NCI-H748 (cell line): ENCODE results near the gene RUNX2.

ENCODE experiments used
- DNase-seq: peaks from one replicate; lab custom pipeline; 2025; ENCODE audit not compliant: unreplicated experiment; lab: John Stamatoyannopoulos, UW

RUNX2 gene

DNA sequence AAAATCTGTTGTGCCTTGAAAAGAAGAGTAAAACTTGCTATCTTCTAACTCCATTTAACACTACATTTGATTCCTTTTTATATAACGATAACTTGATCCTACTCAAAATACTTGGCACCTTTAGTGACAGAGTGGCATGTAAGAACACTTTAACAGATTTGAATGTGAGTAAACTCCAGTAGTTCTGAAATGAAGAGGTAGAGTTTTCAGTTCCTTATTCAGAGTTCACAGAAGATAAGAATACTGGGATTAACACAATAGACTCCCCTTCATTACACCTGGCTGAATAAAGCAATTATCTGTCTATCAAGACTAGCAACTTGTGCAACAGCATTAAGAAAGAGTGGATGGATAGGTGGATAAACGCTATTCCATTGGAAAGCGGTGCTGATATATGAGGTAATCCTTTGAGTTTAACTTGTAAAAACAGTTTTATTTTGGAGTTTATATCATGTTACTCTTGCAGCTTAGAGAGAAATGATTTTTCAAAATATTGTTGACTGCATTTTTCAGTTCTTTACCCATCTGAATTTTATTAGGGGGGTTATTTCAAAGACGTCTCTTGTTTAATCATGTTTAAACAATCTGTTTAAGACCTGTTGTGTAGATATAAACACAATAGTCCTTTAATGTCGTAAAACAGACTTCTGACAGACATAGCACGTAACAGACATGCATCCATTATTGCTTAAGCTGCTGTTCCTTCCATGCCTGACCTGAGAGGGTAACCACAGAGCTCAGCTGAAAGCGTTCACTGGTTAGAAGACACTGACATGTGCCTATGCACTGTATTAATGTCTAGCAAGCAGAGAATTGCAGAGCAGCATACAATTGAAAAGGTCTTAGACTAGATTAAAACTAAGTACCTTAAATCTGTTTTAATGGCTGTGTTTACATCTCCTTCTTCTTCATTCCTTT is 152.0 kb downstream of the RUNX2 start:
- peak; percentile 16 for DNase-seq

- no peak for DNase-seq
These were observed 152.8 kb downstream of the RUNX2 start for GRCh38 chr6:45480752-45481415.

DNA sequence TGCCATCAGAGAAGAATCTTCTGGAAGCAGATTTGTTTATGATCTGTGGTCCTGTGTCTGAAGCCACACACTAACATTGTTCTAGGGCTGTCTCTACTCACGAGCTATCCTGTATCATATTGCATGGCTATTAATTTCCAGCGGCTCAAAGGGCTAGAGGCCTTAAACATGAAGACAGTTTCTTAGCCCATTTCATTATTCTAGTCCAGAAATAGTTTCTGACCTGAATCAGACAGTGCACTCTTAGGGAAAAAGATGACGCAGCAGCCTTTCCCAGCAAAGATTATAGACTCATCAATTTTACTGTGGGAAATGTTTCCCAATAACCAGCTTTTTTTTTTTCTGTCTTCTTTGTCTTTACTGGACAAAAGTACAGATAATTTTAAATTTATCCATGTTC is 154.9 kb downstream of the RUNX2 start:
- DNase-seq = no peak

GRCh38 chr6:45483501-45483900 is 155.4 kb downstream of the RUNX2 start:
- DNase-seq = no peak

GRCh38 chr6:45486736-45487135 is 158.6 kb downstream of the RUNX2 start:
- DNase-seq = no peak

DNA sequence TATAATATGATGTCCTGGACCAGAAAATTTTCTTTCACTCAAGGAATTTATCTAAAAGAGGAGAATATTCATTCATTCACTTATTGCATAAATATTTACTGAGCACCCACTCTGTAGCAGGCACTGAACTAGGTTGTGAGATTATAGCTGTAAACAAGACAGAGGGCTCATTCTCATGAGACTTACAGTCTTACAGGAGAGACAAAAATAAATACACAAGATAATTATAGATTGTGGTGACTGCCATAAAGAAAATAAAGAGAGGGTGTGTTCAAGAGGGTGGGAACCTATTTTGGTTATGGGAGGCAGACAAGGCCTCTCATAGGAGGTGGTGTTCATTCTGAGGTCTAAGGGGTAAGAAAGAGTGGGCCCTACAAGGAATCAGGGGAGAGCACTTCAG is 159.5 kb downstream of the RUNX2 start:
- DNase-seq = peak; percentile 28

DNA sequence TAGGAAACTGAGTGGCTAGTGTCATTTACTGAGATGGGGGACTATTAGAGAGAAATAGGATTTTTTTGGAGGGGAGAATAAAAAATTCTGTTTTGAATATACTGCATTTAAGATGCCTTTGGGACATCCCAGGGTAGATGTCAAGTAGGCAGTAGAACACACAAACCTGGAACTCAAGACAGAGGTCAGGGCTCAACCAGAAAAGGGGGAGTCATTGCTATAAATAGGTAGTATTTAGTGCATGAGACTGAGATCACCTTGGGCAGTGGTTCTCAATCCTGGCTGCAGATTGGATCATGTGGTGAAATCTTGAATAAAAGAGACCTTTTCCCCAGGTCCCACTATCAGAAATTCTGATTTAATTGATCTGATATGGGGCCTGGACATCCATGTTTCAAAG is 160.1 kb downstream of the RUNX2 start:
- no peak for DNase-seq

GRCh38 chr6:45488889-45489288 is 160.8 kb downstream of the RUNX2 start:
- no peak for DNase-seq

- no peak for DNase-seq
These were observed 163.1 kb downstream of the RUNX2 start for GRCh38 chr6:45491048-45491735.

DNA sequence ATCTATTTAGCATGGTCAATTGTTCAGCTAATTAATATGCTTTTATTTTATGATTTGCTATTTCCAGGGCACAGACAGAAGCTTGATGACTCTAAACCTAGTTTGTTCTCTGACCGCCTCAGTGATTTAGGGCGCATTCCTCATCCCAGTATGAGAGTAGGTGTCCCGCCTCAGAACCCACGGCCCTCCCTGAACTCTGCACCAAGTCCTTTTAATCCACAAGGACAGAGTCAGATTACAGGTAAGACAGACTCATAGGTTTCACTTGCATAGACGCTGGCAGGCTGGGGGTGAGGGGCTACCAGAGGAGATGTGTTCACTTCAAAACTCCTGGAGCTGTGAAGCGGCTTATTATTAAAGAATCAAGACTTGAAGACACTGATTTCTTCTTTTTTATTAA is 163.7 kb downstream of the RUNX2 start:
- DNase-seq = no peak

DNA sequence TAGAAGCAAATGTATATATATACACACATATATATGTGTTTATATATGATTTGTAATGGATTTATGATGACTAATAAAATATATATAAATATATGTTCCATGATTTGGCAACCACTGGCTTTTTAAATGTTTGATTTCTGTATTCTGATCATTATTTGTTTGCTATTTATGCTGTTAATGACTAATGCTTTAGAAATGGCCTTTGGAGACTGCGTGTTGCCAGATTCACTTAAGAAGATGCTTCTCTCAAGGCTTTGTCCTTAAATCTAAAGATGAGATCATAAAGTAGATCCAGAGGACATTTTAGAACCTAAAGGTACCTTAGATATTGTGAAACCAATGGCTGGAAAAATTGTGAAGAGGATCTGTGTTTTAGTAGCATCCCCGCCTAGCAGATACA is 165.6 kb downstream of the RUNX2 start:
- DNase-seq = no peak

DNA sequence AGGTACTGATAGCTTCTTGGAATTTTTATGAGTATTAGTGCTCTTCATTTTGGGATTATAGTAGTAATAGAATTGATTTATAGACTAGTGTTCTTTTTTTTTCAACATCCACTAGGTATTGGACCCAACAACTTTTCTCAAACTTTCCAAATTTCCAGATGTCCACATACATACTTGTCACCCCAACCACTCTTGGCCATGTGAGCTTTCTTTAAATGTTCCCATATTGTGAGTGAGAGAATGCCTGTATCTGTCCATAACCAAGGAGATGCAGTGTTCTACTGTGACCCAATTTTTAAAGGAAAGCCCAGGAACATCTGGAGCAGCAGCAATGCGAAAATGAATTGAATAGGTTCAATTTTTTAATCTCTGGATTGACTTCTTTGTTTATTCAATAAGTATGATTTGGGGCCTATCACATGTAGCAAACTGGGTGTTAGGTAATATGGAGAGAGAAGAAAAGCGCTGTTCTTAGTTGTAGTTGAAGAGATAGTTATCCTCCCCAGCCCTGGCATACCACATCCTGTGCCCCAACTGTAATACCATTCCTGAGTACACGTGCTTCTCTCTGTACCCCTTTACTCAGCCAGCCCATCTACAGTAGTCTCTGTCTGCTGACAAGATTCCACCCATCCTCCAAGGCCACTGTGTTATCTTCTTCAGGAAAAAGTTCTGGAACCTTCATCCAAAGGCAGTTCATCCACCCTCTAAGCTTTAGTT is 166.4 kb downstream of the RUNX2 start:
- no peak for DNase-seq

- no peak for DNase-seq
These were observed 167.4 kb downstream of the RUNX2 start for GRCh38 chr6:45495429-45496084.

GRCh38 chr6:45496085-45496433 is 167.9 kb downstream of the RUNX2 start:
- DNase-seq = no peak

- no peak for DNase-seq
These were observed 170.5 kb downstream of the RUNX2 start for GRCh38 chr6:45498591-45498990.

DNA sequence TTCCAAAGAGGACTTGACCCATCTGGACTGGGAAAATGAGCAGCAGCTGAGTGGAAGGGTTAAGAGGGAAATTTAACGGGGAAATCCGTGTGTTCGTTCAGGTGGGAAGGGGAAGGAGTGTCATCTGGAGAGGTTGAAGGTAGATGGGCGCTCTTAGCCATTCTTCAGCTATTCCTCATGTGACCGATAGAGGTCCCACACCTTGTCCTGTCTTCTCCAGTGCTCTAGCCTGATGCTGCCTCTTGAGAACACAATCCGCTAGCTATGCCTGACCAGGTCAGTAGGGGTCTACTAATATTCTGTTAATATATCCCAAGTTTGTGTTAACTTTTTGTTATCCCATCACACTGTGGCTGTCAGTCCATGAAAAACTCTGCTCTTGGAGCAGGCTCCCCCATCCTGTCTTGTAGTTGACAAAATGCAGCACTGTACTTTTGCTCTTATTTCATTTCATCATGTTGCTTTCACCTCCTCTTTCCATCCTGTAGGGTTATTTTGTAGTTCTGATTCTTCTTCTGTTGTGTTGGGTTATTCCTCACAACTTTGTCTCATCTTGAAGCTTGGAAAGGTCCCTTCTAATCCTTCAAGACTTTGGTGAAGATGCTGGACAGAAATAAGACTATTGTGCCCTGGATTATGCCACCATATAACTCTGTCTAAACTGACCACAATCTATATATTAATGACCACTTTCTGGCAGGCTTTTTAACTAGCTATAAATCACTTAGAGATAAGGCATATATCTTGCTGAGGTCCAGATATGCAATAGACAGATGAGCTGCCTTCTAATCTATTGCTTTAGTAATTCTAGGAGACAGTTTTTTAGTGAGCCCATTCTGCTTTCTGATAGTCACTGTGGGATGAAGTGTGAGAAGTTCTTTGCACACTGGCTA is 173.0 kb downstream of the RUNX2 start:
- no peak for DNase-seq

- DNase-seq = no peak
These were observed 174.3 kb downstream of the RUNX2 start for GRCh38 chr6:45502456-45502855.

GRCh38 chr6:45504947-45505346 is 176.8 kb downstream of the RUNX2 start:
- DNase-seq = peak; percentile 84

DNA sequence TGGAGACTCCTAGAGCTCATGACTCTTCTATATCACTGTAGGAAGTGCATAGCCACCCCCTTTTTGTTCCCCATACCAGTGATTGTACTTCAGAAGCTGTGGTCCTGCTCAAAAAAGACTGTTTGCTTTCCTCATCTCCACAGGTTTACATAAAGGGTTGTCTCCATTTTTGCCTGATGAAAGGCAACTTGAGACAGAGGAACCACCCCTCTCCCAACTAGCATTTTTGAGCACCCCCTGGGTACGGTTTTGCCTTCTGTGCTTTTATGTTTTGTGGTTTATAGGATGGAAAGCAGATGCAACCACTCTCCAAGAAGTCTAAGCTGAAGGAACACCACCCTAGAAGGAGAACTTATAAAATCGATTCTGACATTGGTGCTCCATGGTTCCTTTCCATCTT is 177.3 kb downstream of the RUNX2 start:
- DNase-seq = no peak

GRCh38 chr6:45507186-45507585 is 179.1 kb downstream of the RUNX2 start:
- no peak for DNase-seq
